CD4-positive, alpha-beta T cell treated with Interleukin-6 for 4 hours (primary cell): Measurements from ENCODE around the gene CFAP70.
A peak's percentile ranks its signal among the peaks of the same experiment; 100 is the strongest.
"Not testable (repeated sequence)": the region's sequence is repeated elsewhere in the genome, so short reads cannot be mapped to it uniquely, and the experiment has no call there.

Experiments
- DNase-seq: peaks from one replicate; pipeline ENCODE4 v3.0.0-alpha.2; 2020; ENCODE audit warnings: mixed read lengths

The CFAP70 gene

GRCh38 chr10:73338801-73339368 is 19.8 kb downstream of the CFAP70 start:
- no peak for DNase-seq

GRCh38 chr10:73333202-73333601 is 25.5 kb downstream of the CFAP70 start:
- DNase-seq, result no peak

DNA sequence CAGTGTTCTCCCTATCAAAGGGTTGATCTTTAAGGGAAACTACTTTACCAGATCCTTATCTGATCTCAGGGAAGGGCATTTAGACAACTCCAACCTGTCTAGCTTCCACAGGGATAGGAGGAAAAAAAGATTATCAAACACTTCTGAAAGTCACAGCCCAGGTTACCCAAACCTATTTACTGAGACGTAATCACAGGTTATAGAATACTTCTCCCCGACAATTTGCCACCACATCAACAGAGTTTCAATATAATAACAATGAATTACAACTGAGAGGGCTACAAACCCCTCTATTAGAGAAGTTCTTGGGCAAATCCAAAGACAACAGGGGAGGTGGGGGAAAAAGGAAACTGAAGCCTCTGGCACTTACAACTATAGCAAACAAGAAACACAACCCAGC is 26.3 kb downstream of the CFAP70 start:
- no peak for DNase-seq

- not testable (repeated sequence) for DNase-seq
These were observed 30.1 kb downstream of the CFAP70 start for GRCh38 chr10:73328523-73328922.

- DNase-seq, result not testable (repeated sequence)
These were observed 33.4 kb downstream of the CFAP70 start for GRCh38 chr10:73325290-73325689.

- not testable (repeated sequence) for DNase-seq
These were observed 35.1 kb downstream of the CFAP70 start for GRCh38 chr10:73323582-73323981.

DNA sequence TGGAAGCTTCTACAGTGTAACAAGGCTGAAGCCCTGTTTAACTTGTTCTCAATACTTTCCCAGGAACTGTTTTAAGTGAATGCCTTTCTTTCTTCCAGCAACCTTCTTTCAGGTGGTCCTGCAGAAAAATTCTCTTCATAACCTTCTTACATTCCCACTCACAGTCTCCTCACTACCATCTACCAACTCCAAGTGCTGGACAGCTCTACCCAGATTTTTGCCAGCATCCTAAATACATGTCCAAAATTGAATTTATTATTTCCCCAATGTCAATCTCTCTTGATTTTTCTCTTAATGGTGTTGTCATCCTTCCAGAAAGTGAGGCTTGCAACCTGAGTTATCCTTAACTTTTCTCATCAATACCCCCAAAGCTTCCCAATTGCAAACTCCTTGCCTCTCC is 48.2 kb downstream of the CFAP70 start:
- no peak for DNase-seq

GRCh38 chr10:73307203-73307800 is 51.4 kb downstream of the CFAP70 start:
- no peak for DNase-seq

- DNase-seq, result no peak
These were observed 52.4 kb downstream of the CFAP70 start for GRCh38 chr10:73306171-73306708.

- no peak for DNase-seq
These were observed 61.7 kb downstream of the CFAP70 start for GRCh38 chr10:73296946-73297345.

DNA sequence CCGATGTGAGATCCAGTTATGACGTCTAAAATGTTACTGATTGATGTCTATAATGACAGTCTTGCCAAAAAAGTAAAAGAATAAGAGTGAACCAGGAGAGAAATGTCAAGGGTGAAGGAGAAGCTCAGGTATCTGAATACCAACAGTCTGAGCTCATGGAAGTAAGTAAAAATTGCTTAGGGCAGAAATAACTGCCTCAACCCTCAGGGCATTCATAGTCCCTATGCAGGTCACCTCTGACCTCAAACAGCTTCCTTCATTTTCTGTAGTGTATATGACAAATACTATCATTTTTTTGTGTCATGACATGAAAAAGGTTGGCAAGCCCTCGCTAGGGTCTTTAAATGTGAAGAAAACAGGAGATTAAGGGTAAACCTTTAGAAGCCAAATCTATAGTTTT is 65.2 kb downstream of the CFAP70 start:
- DNase-seq, result no peak

DNA sequence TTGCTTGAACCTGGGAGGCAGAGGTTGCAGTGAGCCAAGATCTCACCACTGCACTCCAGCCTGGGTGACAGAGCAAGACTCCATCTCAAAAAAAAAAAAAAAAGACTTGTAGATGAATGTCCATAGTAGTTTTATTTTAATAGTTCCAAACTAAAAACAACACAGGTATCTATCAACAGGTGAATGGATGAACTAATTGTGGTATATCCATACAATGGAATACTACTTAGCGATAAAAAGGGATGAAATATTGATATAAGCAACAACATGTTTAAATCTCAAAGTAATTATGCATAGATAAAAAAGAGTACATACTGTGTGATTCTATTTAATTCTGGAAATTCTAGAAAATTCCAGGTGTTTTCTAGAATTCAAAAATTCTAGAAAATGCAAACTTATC is 68.7 kb downstream of the CFAP70 start:
- no peak for DNase-seq

DNA sequence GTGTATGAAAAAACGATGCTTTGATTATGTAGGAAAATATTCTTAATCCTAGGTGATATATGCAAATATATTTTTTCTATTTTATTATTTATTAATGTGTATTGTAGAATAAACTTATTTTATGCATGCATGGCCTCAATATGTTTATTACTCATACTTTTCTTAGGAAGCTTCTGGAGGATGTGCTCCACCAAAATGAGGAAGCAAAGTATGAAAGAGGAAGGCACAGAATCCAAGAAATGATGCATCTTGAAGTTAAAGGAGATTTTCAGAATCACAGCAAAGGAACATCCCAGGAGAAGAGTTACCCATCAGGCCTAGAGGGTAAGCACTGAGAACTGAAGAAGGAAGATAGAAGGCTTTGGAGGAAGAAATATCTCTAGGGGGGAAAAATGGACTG is 71.2 kb downstream of the CFAP70 start:
- no peak for DNase-seq

DNA sequence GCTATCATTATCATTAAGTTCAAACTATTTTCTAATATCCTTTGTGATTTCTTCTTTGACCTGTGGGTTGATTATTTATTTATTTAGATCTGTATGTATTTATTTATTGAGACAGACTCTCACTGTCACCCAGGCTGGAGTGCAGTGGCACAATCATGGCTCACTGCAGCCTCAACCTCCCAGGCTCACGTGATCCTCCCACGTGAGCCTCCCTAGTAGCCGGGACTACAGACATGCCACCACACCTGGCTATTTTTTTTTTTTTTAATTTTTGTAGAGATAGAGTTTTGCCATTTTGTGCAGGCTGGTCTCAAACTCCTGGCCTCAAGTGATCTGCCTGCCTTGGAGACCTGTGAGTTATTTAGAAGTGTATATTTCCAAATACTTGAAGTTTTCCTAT is 77.6 kb downstream of the CFAP70 start:
- no peak for DNase-seq

GRCh38 chr10:73264423-73264822 is 94.2 kb downstream of the CFAP70 start:
- no peak for DNase-seq

DNA sequence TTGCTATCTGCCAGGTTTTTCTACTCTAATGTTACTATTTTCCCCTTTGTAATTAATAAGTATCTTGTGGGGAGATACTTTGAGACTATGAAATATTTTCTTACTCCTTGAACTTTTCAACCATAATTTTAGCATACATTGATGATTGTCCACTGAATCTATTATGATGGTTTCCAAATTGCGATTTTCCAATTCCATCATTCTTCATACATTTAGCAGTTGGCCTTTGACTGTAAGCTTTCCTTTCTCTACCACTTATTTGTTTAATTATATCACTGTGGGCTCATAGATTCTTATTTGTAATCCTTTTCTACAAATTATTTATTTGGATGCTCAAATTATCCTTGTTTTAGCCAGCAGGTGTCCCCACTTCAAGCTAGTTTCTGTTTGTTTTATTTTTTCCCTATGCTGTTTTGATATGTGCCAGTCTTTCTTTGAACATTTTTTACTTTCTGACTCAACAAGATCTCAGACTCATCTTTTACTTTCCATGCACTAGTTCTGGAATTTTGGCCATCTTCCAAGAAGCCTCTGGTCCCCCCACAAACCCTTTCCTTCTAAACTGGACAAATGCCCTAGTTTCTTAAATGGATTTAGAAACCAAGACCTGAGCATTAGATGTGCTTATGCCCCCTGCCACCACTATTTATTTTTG is 94.8 kb downstream of the CFAP70 start:
- no peak for DNase-seq

DNA sequence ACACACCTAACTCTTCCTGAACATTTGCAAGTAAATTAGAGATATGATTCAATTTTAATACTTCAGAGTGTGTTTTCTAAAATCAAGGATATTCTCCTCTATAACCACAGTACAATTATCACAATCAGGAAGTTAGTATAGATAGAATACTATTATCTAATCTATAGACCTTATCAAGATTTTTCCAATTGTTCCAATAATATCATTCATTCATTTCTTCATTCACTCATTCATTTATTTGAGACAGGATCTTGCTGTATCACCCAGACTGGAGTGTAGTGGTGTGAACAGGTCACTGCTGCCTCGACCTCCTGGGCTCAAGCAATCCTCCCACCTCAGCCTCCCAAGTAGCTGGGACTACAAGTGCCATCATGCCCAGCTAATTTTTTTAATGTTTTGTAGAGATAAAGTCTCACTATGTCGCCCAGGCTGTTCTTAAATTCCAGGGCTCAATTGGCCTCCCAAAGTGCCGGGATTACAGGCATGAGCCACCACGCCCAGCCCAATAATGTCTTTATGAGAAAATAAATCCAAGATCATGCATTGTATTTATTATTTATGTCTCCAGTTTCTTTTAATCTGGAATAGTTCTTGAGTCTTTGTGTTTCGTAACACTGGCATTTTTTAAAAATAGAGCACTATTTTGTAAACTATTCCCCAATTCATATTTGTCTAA is 95.6 kb downstream of the CFAP70 start:
- DNase-seq, result no peak

GRCh38 chr10:73262105-73262730 is 96.4 kb downstream of the CFAP70 start:
- DNase-seq, result no peak

- DNase-seq, result no peak
These were observed 97.2 kb downstream of the CFAP70 start for GRCh38 chr10:73261362-73261995.

DNA sequence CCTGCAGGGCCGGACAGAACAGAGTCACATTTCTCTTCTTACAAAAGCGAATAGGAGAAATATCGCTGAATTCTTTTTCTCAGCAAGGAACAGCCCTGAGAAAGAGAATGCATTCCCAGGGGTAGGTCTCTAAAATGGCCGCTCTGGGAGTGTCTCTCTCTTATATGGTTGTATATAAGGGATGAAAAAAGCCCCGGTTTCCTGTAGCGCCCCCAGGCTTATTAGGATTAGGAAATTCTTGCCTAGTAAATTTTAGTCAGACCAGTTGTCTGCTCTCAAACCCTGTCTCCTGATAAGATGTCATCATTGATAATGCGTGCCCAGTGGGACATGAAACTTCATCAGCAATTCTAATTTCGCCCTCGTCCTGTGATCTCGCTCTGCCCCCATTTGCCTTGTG is 100.1 kb downstream of the CFAP70 start:
- DNase-seq, result not testable (repeated sequence)

- no peak for DNase-seq
These were observed 105.5 kb downstream of the CFAP70 start for GRCh38 chr10:73253225-73253555.

DNA sequence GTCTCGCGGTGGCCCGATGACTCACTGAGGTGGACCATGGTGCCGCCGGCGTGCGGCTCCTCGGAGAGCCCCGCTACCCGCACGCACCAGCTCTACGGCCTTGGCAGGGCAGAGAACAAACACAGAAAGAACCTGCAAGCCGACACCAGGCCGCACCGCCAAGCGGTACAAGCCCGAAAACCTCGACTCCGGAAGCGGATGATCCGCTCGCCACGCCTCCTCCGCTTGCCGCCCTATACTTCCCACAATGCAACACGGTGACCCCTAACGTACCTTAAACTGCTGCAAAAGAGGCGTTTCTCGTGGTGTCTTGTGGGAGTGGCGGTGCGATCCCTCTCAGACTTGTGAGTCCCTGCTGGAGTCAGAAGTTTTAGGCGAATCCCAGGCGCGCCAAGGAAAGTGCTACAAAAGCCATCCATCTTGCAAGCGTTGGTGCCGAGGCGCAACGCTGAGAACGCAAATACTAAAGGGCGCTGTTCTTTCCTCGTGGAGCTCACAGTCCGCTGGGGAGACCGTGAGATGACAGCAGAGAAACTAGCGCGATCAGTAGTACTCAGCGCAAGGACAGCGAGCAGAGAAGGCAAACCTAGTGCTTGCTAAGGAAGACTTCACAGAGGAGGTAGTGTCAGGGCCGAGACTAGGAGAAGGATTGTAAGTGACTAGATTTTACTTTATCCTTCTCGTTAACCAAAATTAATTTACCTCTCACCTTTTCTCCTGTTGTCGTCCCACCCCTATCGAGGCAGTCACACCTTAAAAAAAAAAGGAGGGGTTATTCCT is 106.0 kb downstream of the CFAP70 start, which contains the start of gene MRPS16:
Gene MRPS16, minus strand, starts transcription at position 200 of the 780 bp plus-strand sequence. Its CDS starts 162 bp downstream, at position 38.
- DNase-seq, result peak; percentile 91
